Measurements from ENCODE around the gene GOLGB1.
"Not testable (repeated sequence)": the region's sequence is repeated elsewhere in the genome, so short reads cannot be mapped to it uniquely, and the experiment has no call there.

The GOLGB1 gene

DNA sequence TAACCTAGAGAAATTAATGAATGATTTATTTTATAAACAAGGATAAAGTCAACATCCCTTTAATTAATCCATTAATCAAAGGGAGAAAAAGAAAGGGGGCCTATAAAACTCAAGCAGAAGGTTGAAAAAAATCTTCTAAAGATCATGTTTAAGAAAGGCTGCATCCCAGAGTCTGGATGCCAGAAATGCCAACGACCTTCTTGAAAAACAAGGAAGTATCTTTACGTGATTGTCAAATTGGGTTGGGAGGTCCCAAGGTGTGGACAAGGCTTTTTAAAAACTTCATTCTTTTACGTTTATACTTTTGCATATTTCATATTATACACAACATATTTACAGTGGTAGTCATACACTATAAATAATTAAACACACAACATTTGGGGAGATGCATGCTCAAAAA lies 1.6 kb downstream of the GOLGB1 start:
- DNase-seq, result no peak

- not testable (repeated sequence) for DNase-seq
Observed at GRCh38 chr3:121743106-121743505, 6.4 kb downstream of the GOLGB1 start.

DNA sequence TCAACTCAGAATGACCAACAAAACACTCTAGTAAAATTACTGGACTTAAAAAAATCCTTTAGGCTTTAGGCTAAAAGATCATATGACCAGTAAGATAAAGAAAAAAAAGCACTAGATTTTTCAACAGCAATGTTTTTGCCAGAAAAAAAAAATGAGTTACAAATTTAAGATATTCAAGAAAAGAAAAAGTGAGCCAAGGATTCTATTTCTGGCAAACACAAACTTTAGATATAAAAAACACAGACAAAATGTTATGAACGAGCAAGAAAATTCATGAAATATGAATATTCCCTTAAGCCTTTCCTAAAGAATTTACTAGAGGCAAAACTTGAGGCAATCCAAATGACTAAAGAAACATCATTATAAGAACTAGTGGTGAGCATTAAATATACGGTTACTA lies 8.6 kb downstream of the GOLGB1 start:
- DNase-seq, result no peak

DNA sequence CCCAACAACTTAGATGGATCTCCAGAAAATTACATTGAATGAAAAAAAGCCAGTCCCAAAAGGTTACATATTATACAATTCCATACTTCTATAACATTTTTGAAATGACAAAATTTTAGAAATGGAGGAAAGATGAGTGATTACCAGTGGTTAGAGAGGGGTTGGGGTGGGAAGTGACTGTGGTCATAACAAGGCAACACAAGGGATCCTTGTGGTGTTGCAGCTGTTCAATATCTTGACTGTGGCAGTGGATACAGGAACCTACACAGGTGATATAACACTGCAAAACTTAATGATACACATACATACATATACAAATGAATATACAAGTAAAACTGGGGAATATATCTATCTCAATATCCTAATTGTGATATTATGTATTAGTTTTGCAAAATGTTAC lies 9.6 kb downstream of the GOLGB1 start:
- no peak for DNase-seq

- no peak for DNase-seq
Observed at GRCh38 chr3:121737644-121738043, 11.9 kb downstream of the GOLGB1 start.

GRCh38 chr3:121736112-121736511 lies 13.4 kb downstream of the GOLGB1 start:
- DNase-seq, result no peak

DNA sequence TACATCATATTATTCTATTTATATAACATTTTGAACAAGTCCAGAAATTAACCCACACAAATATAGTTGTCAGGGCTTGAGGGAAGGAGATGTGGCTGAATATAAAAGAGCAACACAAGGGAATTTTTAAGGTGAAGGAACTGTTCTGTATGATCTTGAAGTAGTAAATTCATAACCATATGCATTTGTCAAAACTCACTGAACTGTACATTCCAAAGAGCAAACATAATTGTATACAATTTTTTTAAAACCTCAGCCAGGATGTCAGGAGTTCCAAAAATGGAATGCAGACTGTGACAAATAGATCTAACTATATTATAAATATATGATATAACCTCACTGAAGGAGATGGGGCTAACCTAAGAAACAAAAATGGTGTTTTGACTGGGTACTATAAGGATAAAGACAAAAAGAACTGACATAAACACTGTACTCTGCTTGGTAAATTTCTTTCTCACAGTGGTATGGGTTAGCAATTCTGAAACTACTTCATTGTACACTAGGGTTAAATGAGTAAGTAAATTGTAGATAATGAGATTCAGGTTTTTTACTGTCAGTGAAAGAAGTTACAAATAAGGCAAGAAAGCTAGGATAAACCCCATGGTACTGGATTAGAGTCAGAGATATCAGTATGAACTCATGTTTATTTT lies 14.4 kb downstream of the GOLGB1 start:
- DNase-seq, result peak in 1 of 5 donors; percentile 65

GRCh38 chr3:121730940-121731687 lies 18.4 kb downstream of the GOLGB1 start:
- DNase-seq, result no peak

DNA sequence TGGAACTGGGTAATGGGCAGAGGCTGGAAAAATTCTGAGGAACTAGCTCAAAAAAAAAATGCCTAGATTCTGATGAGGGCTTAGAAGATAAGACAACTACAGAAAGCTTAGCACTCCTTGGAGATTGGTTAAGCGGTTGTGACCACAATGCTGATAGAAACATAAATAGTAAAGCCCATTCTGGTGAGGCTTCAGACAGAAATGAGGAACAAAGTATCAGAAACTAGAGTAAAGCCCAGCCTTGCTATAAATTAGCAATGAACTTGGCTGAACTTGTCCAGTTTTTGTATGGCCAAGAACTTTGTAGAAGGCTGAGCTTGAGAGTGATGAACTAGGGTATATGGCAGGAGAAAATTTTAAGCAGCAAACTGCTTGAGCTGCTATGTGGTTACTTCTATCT lies 25.4 kb downstream of the GOLGB1 start:
- no peak for DNase-seq

GRCh38 chr3:121723485-121723884 lies 26.1 kb downstream of the GOLGB1 start:
- no peak for DNase-seq

GRCh38 chr3:121722411-121722810 lies 27.1 kb downstream of the GOLGB1 start:
- DNase-seq, result no peak

DNA sequence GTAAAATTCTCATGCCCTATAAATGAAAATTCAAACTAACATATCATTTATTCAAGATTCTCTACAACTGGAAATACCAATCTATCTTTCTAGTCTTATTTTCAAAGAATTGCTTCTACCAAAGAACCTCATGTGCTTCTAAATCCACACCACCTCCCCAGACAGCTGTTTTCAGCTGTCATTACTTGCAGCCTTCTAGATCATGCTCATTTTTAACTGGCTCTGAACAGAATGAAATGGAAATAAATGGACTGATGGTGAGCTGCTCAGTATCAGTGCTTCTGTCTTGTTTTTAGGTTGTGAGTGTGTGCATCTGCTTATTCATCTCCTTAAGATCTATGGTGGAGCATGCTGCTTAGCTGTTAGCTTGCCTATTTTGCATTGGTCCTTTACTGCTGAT lies 29.4 kb downstream of the GOLGB1 start:
- DNase-seq, result no peak

DNA sequence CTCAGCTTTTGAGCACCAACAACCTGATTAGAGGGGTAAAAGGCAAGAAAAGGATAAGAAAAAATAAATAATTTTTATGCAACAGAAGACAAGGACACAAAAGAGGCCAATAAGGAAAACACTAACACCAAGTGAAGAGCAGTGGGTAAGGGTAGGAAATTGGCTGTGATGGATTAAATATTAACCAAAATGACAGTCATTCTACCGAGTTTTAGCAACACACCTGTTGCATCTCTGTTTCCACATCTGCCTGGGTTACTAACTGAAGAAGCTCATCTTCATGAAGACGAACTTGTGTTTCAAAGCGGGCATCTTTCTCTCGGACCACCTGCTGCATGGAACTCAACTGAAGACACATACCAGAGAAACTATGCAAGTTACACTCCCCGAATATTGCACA lies 30.1 kb downstream of the GOLGB1 start:
- no peak for DNase-seq

DNA sequence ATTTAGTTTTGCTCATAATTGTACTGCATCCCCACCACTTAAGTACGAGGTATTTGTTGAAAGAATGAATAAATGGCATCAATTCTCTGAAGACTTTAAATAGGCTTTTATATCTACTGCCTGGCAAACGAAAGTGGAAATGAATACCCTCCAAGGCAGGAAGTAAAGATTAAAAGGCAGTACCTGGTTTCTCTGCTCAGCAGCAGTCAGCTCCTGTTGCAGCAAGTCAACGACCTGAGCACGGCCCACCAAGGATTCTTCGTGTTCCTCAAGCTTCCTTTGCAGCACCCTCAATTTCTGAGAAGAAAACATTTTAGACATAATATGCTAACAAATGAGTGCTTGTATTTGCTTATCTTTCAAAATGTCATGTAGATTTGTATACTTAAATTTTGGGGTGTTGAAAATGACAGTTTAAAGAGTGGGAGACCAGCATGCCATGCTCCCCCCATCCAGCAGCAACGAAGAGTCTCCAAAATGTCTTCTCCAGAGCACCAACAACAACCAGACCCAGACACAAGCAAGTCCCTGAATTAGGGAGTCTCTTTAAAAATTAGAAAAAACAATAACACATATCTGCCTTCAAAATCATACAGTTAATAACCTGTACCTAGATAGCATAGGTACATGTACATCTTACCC lies 31.2 kb downstream of the GOLGB1 start:
- peak in 2 of 5 donors; percentile 9 to 34 for DNase-seq

DNA sequence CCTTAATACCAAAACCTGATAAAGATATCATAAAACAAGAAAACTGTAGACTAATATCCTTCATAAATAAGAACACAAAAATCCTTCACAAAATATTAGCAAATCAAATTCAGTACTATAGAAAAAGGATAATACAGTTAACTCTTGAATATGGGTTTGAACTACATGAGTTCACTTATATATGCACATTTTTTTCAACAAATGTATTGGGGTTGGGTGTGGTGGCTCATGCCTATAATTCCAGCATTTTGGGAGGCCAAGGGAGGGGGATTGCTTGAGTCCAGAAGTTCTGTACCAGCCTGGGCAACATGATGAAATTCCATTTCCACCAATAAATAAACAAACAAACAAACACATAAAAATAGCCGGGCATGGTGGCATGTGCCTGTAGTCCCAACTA lies 39.2 kb downstream of the GOLGB1 start:
- DNase-seq, result no peak

- no peak for DNase-seq
Observed at GRCh38 chr3:121707531-121708273, 41.8 kb downstream of the GOLGB1 start.

DNA sequence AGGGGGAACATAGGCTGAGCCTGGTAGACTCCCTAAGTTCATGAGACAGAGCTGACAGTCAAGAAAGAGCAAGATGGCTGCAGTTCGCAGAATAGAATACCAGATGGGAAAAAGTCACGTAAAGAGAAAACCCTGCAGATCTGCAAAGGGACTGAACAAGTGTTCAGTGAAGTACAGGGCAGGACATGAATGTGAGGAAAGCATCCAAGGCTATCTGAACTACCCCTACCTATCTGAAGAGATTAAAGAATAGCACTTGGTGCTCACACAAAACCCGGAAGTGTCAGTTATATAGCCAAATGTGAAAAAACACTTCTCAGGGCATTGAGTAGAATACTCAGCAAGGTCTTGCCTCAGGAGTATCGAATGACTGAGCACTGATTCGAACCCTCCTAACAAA lies 44.0 kb downstream of the GOLGB1 start:
- DNase-seq, result no peak

DNA sequence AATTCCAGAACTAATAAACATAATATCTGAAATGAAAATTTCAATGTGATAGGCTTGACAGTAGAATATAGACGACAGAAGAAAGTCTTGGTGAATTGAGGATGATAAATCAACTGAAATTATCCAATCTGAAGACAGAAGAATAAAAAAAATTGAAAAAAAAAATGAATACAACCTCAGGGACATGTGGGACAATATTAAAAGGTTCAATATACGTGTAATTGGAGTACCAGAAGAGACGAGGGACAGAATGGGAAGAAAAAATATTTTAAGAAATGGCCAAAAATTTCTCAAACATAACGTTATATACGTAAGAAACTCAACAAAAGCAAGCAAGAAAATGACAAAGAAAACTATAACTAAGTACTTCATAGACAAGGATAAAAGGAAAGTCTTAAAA lies 45.6 kb downstream of the GOLGB1 start:
- no peak for DNase-seq

DNA sequence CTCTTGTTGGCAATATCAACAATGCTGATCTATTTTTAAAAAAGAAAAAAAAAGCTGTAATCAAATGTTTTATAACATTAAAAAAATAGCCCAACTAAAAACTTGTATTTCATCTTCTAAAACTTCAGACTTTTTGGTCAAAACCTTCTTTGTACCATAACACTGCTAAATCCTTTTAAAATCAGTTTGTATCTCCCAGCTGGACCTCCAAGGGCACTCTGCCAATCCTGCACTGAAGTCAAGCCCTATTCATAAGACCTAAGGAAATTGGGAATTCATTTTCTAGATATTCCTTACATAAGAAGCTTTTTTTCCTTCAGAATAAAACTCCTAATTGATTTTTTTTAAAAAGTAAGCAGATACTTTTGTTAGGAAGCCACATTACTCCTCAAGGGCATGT lies 50.6 kb downstream of the GOLGB1 start:
- no peak for DNase-seq

DNA sequence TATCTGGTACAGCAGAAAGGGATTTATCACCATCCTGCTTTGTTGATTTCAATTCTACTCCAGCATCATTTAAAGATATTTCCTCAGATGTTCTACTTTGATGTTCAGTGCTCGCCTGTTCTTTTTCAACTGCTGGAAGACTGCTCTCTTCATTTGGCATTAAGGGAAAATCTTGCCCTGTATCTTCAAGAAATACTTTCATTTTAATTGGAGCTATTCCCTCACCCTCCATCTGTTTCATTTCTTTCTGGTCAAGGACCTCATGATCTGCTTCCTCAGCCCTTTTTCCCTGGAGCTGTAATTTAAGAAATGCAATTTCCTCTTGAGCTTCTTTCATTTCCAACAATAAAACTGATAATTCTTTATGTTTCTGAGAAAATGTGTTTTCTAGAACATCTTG lies 51.1 kb downstream of the GOLGB1 start:
- DNase-seq, result no peak

DNA sequence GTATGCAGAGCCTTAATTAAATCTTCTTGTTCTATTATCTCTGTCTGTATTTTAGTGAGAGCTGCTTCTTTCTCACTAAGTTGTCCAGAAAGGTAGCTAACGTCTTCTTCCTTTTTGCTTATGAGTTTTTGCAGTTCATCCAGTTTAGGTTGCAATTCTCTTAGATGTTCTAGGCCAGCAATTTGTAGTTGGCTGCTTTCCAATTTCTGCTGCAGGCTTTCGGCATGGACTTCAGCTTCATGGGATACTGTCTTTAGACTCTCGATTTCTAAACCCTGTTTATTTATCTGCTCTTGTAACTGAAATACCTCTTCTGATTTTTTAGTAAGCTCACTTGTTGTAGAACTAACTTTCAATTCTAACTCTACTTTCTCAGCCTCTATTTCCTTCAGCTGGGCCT lies 53.4 kb downstream of the GOLGB1 start:
- DNase-seq, result no peak

- no peak for DNase-seq
Observed at GRCh38 chr3:121692010-121692699, 57.4 kb downstream of the GOLGB1 start.
